ENCODE results near the gene RASAL2. TPM values are rescaled to one million over a fixed set of nuclear protein-coding genes. Genes with fewer than 3 reads are reported as not detected.

Gene RASAL2
- total and polyA plus RNA-seq, 9 of the 15 experiments (the other 6 are each of a cell fraction or from before 2014, with no cell fraction given) = 0.13 to 1.0 (median 0.62) TPM

GRCh38 chr1:178442925-178443324 lies 349.0 kb downstream of the RASAL2 start:
- H3K9me1 ChIP-seq (ENCODE audit: control insufficient read depth, insufficient read depth, low read length) = no peaks in the 10 kb centered on the region
- TF ChIP-seq TRIM28 (IDR thresholded peaks at IDR 0.05) (no peak), HDAC2 (IDR thresholded peaks at IDR 0.05) (no peak), FOXO4 (CRISPR knock-in tag; IDR thresholded peaks at IDR 0.05) (no peak), ZNF589 (CRISPR knock-in tag; IDR thresholded peaks at IDR 0.05; ENCODE audit: low read depth) (no peak), TCF7 (IDR thresholded peaks at IDR 0.05; ENCODE audit: borderline replicate concordance) (no peak), PPARD (CRISPR knock-in tag; IDR thresholded peaks at IDR 0.05) (no peak), CHD1 (IDR thresholded peaks at IDR 0.05; ENCODE audit: low read length) (no peak), RHOXF2B (CRISPR knock-in tag; conservative IDR thresholded peaks at IDR 0.05) (no peak), NFATC3 (IDR thresholded peaks at IDR 0.05) (no peak), HLTF (IDR thresholded peaks at IDR 0.05) (no peak), MYC (IDR thresholded peaks at IDR 0.05; ENCODE audit: low read depth, low read length) (no peak), MYC (CRISPR knock-in tag; IDR thresholded peaks at IDR 0.05; ENCODE audit: borderline replicate concordance, low read depth) (no peak), POLR2A (conservative IDR thresholded peaks at IDR 0.05) (no peak), MAX (CRISPR knock-in tag; IDR thresholded peaks at IDR 0.05) (no peak), SREBF2 (CRISPR knock-in tag; IDR thresholded peaks at IDR 0.05) (no peak), ZNF274 (IDR thresholded peaks at IDR 0.05; ENCODE audit: borderline replicate concordance, low read depth, low read length) (no peak), SRF (CRISPR knock-in tag; IDR thresholded peaks at IDR 0.05) (no peak), ZNF316 (IDR thresholded peaks at IDR 0.05) (no peak)
- TF ChIP-seq, protein P1, sequence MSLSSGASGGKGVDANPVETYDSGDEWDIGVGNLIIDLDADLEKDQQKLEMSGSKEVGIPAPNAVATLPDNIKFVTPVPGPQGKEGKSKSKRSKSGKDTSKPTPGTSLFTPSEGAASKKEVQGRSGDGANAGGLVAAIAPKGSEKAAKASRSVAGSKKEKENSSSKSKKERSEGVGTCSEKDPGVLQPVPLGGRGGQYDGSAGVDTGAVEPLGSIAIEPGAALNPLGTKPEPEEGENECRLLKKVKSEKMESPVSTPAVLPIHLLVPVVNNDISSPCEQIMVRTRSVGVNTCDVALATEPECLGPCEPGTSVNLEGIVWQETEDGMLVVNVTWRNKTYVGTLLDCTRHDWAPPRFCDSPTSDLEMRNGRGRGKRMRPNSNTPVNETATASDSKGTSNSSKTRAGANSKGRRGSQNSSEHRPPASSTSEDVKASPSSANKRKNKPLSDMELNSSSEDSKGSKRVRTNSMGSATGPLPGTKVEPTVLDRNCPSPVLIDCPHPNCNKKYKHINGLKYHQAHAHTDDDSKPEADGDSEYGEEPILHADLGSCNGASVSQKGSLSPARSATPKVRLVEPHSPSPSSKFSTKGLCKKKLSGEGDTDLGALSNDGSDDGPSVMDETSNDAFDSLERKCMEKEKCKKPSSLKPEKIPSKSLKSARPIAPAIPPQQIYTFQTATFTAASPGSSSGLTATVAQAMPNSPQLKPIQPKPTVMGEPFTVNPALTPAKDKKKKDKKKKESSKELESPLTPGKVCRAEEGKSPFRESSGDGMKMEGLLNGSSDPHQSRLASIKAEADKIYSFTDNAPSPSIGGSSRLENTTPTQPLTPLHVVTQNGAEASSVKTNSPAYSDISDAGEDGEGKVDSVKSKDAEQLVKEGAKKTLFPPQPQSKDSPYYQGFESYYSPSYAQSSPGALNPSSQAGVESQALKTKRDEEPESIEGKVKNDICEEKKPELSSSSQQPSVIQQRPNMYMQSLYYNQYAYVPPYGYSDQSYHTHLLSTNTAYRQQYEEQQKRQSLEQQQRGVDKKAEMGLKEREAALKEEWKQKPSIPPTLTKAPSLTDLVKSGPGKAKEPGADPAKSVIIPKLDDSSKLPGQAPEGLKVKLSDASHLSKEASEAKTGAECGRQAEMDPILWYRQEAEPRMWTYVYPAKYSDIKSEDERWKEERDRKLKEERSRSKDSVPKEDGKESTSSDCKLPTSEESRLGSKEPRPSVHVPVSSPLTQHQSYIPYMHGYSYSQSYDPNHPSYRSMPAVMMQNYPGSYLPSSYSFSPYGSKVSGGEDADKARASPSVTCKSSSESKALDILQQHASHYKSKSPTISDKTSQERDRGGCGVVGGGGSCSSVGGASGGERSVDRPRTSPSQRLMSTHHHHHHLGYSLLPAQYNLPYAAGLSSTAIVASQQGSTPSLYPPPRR (CRISPR knock-in tag; IDR thresholded peaks at IDR 0.05; ENCODE audit: borderline replicate concordance) = no peak
- in situ Hi-C loops (cut with MboI) (no loop called here), intact Hi-C loops (cut with micrococcal nuclease) (no loop called here)
- 0% methylated on average over 3 of the region's 3 CpGs for WGBS (ENCODE audit: insufficient coverage, low coverage, missing lambda C conversion rate)
- no peak for FAIRE-seq
- no peak overlapping the region for H3K27ac ChIP-seq (ENCODE audit: extremely low read depth, low read depth, low read length)
- H3K79me2 ChIP-seq (ENCODE audit: control insufficient read depth, insufficient read depth, low read length) = no peaks in the 10 kb centered on the region
- H3K9ac ChIP-seq (ENCODE audit: insufficient read depth in 1 of 2, low read depth in 2 of 2, low read length in 2 of 2) = no peak overlapping the region
- ChIA-PET POLR2A (interaction anchor here (1.1 kb wide), 1 partner anchor 17 kb away, joined by 3 read pairs; no protein-coding TSS in a partner anchor), CTCF (ENCODE audit: low intra/inter-chr PET ratio) (no interaction called here)
- no peak for DNase-seq (ENCODE audit: extremely low read depth in 1 of 4, low spot score in 3 of 4)
- no peak overlapping the region for H3K4me3 ChIP-seq
- no peaks in the 10 kb centered on the region for H3K27me3 ChIP-seq (ENCODE audit: control insufficient read depth in 2 of 2, insufficient read depth in 2 of 2, low read length in 2 of 2)
- ATAC-seq = no peak
- H3K9me3 ChIP-seq (replicated peaks; ENCODE audit: control insufficient read depth, insufficient read depth, low read depth, low read length) = no peaks in the 10 kb centered on the region
- no peaks in the 10 kb centered on the region for H3K4me1 ChIP-seq (replicated peaks in 1 of 2; ENCODE audit: control insufficient read depth in 2 of 2, insufficient read depth in 2 of 2, low read length in 2 of 2)
- no peak overlapping the region for H3K4me2 ChIP-seq (ENCODE audit: insufficient read depth, low read length)
- H4K20me1 ChIP-seq (replicated peaks; ENCODE audit: control insufficient read depth, insufficient read depth, low read length) = no peaks in the 10 kb centered on the region
- H3K36me3 ChIP-seq (ENCODE audit: control insufficient read depth, insufficient read depth, low read length) = no peaks in the 10 kb centered on the region
- H2AFZ ChIP-seq (ENCODE audit: low read depth, low read length) = no peak overlapping the region
- no TSS peak for BruUV-seq (replicated peaks)

Measured in K562 (cell line).